ENCODE measurements around the gene RACK1. TPM values are rescaled to one million over a fixed set of nuclear protein-coding genes. Genes with fewer than 3 reads are reported as not detected.

Gene RACK1
- total RNA-seq, 1 donor from 2014 or later = 7,283 TPM

- FAIRE-seq = no peak
- TF ChIP-seq CTCF (IDR thresholded peaks at IDR 0.05; ENCODE audit: insufficient read depth, low read length, severe bottlenecking) = no peak
- H3K27me3 ChIP-seq (ENCODE audit: control insufficient read depth, insufficient read depth, low read length) = no peaks in the 10 kb centered on the region
- H3K36me3 ChIP-seq (ENCODE audit: control insufficient read depth, insufficient read depth, low read length) = peaks cover 7% of the 10 kb centered on the region
- H3K4me3 ChIP-seq (ENCODE audit: low read depth, low read length) = peak overlapping the region; percentile 81
- peak; percentile 84 for DNase-seq (ENCODE audit: low read depth)
These were observed 52.0 kb downstream of the RACK1 start for GRCh38 chr5:181191526-181192336.

GRCh38 chr5:181190711-181191525 lies 52.8 kb downstream of the RACK1 start:
- H3K4me3 ChIP-seq (ENCODE audit: low read depth, low read length) = peak overlapping the region; percentile 81
- peaks cover 7% of the 10 kb centered on the region for H3K36me3 ChIP-seq (ENCODE audit: control insufficient read depth, insufficient read depth, low read length)
- TF ChIP-seq CTCF (IDR thresholded peaks at IDR 0.05; ENCODE audit: insufficient read depth, low read length, severe bottlenecking) = no peak
- H3K27me3 ChIP-seq (ENCODE audit: control insufficient read depth, insufficient read depth, low read length) = no peaks in the 10 kb centered on the region
- DNase-seq (ENCODE audit: low read depth) = no peak
- FAIRE-seq = no peak

GRCh38 chr5:181189962-181190710 lies 53.6 kb downstream of the RACK1 start:
- no peak for FAIRE-seq

GRCh38 chr5:181189363-181189961 lies 54.2 kb downstream of the RACK1 start:
- Histone ChIP-seq H3K27me3 (ENCODE audit: control insufficient read depth, insufficient read depth, low read length) (no peaks in the 10 kb centered on the region), H3K4me3 (ENCODE audit: low read depth, low read length) (peak overlapping the region; percentile 81), H3K36me3 (ENCODE audit: control insufficient read depth, insufficient read depth, low read length) (no peaks in the 10 kb centered on the region)
- TF ChIP-seq CTCF (IDR thresholded peaks at IDR 0.05; ENCODE audit: insufficient read depth, low read length, severe bottlenecking) = no peak
- DNase-seq (ENCODE audit: low read depth) (no peak), FAIRE-seq (no peak)

More at GRCh38 chr5:181189962-181190710, 53.6 kb downstream of the RACK1 start:
- TF ChIP-seq CTCF (IDR thresholded peaks at IDR 0.05; ENCODE audit: insufficient read depth, low read length, severe bottlenecking) = no peak
- peak overlapping the region; percentile 81 for H3K4me3 ChIP-seq (ENCODE audit: low read depth, low read length)
- no peak for DNase-seq (ENCODE audit: low read depth)
- H3K27me3 ChIP-seq (ENCODE audit: control insufficient read depth, insufficient read depth, low read length) = no peaks in the 10 kb centered on the region
- peaks cover 3% of the 10 kb centered on the region for H3K36me3 ChIP-seq (ENCODE audit: control insufficient read depth, insufficient read depth, low read length)

GRCh38 chr5:181188700-181189362 lies 54.9 kb downstream of the RACK1 start:
- TF ChIP-seq CTCF (IDR thresholded peaks at IDR 0.05; ENCODE audit: insufficient read depth, low read length, severe bottlenecking) = no peak
- no peaks in the 10 kb centered on the region for H3K27me3 ChIP-seq (ENCODE audit: control insufficient read depth, insufficient read depth, low read length)
- FAIRE-seq (no peak), DNase-seq (ENCODE audit: low read depth) (peak; percentile 65)
- peak overlapping the region; percentile 81 for H3K4me3 ChIP-seq (ENCODE audit: low read depth, low read length)
- H3K36me3 ChIP-seq (ENCODE audit: control insufficient read depth, insufficient read depth, low read length) = no peaks in the 10 kb centered on the region
